Mammary epithelial cell (primary cell): Measurements from ENCODE around the gene ZNF609.

Experiments used
- EZH2 ChIP-seq: IDR thresholded peaks from 2 replicates; pipeline ENCODE4 v1.6.1; 2012; ENCODE audit warnings: low read length, inconsistent platforms, borderline replicate concordance
- TF ChIP-seq, protein P1 (sequence below), 2 donors: IDR thresholded peaks in 1 of 2; conservative IDR thresholded peaks in 1 of 2; 2 replicates each; pipeline ENCODE4 v1.5.1; 2011 to 2012; ENCODE audit warnings: inconsistent platforms in 2 of 2, low read length in 2 of 2, mild to moderate bottlenecking in 2 of 2, control low read depth in 1 of 2, low read depth in 1 of 2; ENCODE audit not compliant: insufficient read depth in 1 of 2; ENCODE audit errors: extremely low read depth in 1 of 2

DNA sequence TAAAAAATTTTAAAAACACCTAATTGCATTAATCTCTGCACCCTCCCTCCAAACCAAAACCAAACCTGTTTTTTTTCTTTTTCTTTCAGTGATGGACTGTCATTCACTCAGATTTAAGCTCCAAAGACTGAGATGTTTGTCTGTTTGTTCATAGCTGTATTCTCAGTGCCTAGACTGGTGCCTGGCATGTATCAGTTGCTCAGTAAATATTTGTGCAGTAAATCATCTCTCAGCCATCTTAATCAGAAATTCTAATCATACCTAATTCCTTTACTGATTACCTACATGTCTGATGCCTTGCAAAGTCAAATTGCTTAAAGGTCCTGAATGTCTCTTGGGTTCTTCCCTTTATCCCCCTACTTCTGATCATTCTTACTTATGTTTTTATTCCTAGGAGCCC, 138.8 kb downstream of the ZNF609 start:
- TF ChIP-seq, protein P1, sequence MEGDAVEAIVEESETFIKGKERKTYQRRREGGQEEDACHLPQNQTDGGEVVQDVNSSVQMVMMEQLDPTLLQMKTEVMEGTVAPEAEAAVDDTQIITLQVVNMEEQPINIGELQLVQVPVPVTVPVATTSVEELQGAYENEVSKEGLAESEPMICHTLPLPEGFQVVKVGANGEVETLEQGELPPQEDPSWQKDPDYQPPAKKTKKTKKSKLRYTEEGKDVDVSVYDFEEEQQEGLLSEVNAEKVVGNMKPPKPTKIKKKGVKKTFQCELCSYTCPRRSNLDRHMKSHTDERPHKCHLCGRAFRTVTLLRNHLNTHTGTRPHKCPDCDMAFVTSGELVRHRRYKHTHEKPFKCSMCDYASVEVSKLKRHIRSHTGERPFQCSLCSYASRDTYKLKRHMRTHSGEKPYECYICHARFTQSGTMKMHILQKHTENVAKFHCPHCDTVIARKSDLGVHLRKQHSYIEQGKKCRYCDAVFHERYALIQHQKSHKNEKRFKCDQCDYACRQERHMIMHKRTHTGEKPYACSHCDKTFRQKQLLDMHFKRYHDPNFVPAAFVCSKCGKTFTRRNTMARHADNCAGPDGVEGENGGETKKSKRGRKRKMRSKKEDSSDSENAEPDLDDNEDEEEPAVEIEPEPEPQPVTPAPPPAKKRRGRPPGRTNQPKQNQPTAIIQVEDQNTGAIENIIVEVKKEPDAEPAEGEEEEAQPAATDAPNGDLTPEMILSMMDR (conservative IDR thresholded peaks at IDR 0.05 in 1 of 2, IDR thresholded peaks at IDR 0.05 in 1 of 2; ENCODE audit: extremely low read depth in 1 of 2, insufficient read depth in 1 of 2, low read depth in 1 of 2, low read length in 2 of 2), result no peak
- no peak for TF ChIP-seq EZH2
